ENCODE data around the gene TGFBR1.
A peak's percentile ranks its signal among the peaks of the same experiment; 100 is the strongest.
"Not testable (repeated sequence)": the region's sequence is repeated elsewhere in the genome, so short reads cannot be mapped to it uniquely, and the experiment has no call there.

The TGFBR1 gene

GRCh38 chr9:99076483-99077171 is 28.3 kb upstream of the TGFBR1 start:
- DNase-seq: no peak

GRCh38 chr9:99078717-99079116 is 26.2 kb upstream of the TGFBR1 start:
- DNase-seq: no peak

GRCh38 chr9:99079542-99079941 is 25.4 kb upstream of the TGFBR1 start:
- no peak for DNase-seq

GRCh38 chr9:99083051-99083450 is 21.9 kb upstream of the TGFBR1 start:
- DNase-seq: no peak

GRCh38 chr9:99085949-99086948 is 18.7 kb upstream of the TGFBR1 start:
- DNase-seq: no peak

GRCh38 chr9:99087462-99087861 is 17.5 kb upstream of the TGFBR1 start:
- DNase-seq: no peak

GRCh38 chr9:99090336-99091130 is 14.4 kb upstream of the TGFBR1 start:
- no peak for DNase-seq

GRCh38 chr9:99092643-99093491 is 12.0 kb upstream of the TGFBR1 start:
- no peak for DNase-seq

GRCh38 chr9:99093492-99093791 is 11.5 kb upstream of the TGFBR1 start:
- DNase-seq: no peak

GRCh38 chr9:99095565-99095964 is 9.3 kb upstream of the TGFBR1 start:
- DNase-seq: no peak

- no peak for DNase-seq
Measured at GRCh38 chr9:99096409-99096808, 8.5 kb upstream of the TGFBR1 start.

- not testable (repeated sequence) for DNase-seq
Measured at GRCh38 chr9:99099806-99100585, 4.9 kb upstream of the TGFBR1 start.

GRCh38 chr9:99101271-99101670 is 3.6 kb upstream of the TGFBR1 start:
- DNase-seq: no peak

- no peak for DNase-seq
Measured at GRCh38 chr9:99101812-99102211, 3.1 kb upstream of the TGFBR1 start.

GRCh38 chr9:99103054-99103895 is 1.6 kb upstream of the TGFBR1 start:
- DNase-seq: no peak

GRCh38 chr9:99103901-99104458 is 933 bp upstream of the TGFBR1 start:
- DNase-seq: peak; percentile 7

- DNase-seq: peak; percentile 40
Measured at GRCh38 chr9:99105152-99106043, 485 bp downstream of the TGFBR1 start.

GRCh38 chr9:99106044-99106375 is 1.1 kb downstream of the TGFBR1 start:
- no peak for DNase-seq

- no peak for DNase-seq
Measured at GRCh38 chr9:99107421-99107820, 2.5 kb downstream of the TGFBR1 start.

All from stimulated activated CD4-positive, alpha-beta T cell treated with anti-CD3 and anti-CD28 coated beads, Interleukin-4, amount 100 ng/mL, for 1 hour (primary cell).